Endothelial cell of umbilical vein (primary cell): ENCODE measurements around the gene BZW1. TPM values are rescaled to one million over a fixed set of nuclear protein-coding genes. Genes with fewer than 3 reads are reported as not detected.
A peak's percentile ranks its signal among the peaks of the same experiment; 100 is the strongest.

ENCODE experiments used
- BruUV-seq: library from RNA; stranded (reverse); fragments of 400-500 nt; replicated peaks from 2 replicates; lab custom pipeline; 2021; lab: Mats Ljungman, UMichigan
- CTCF ChIA-PET: fragments of 300-600, 350-600 bp; sonication (Branson Sonifier 250); formaldehyde crosslinking; loops from one replicate; lab custom pipeline; 2021; ENCODE audit warnings: antibody characterized with exemption, inconsistent platforms; lab: Charles Lee
- POLR2A ChIA-PET: fragments of 300-600, 350-600 bp; sonication (Branson Sonifier 250); formaldehyde crosslinking; loops from one replicate; lab custom pipeline; 2021; ENCODE audit warnings: antibody characterized with exemption, inconsistent platforms; lab: Charles Lee
- DNase-seq: peaks from one replicate; pipeline ENCODE4 v3.0.0-alpha.2; 2011; ENCODE audit warnings: low read depth, low spot score
- FAIRE-seq: peaks from 2 replicates; lab custom pipeline; 2011; peaks lifted over from hg19 to GRCh38; lab: Jason Lieb, UNC
- H2AFZ ChIP-seq: 2 replicates; pipeline ENCODE4 v1.6.0; 2012; ENCODE audit warnings: low read depth, low read length, control low read depth, inconsistent platforms
- H3K27ac ChIP-seq: 2 replicates; pipeline ENCODE4 v1.5.1; 2011; ENCODE audit warnings: low read depth, mild to moderate bottlenecking, control low read depth, low read length, moderate library complexity; ENCODE audit not compliant: insufficient read depth
- H3K27me3 ChIP-seq, 2 experiments: 2 replicates each; pipeline versions ENCODE4 v1.6.0 to v1.6.1; 2011; ENCODE audit warnings: low read length in 2 of 2, mixed read lengths in 1 of 2; ENCODE audit not compliant: control insufficient read depth in 2 of 2, insufficient read depth in 2 of 2
- H3K36me3 ChIP-seq, 2 experiments: 2 replicates in 1 of 2; 3 replicates in 1 of 2; pipeline ENCODE4 v1.5.1; 2011; ENCODE audit warnings: low read length in 2 of 2, mild to moderate bottlenecking in 1 of 2, moderate library complexity in 1 of 2; ENCODE audit not compliant: control insufficient read depth in 2 of 2, insufficient read depth in 2 of 2; ENCODE audit errors: extremely low read depth in 1 of 2
- H3K4me1 ChIP-seq: 3 replicates; pipeline ENCODE4 v1.5.1; 2011; ENCODE audit warnings: mild to moderate bottlenecking, low read length; ENCODE audit not compliant: control insufficient read depth, insufficient read depth; ENCODE audit errors: extremely low read depth
- H3K4me2 ChIP-seq: 2 replicates; pipeline ENCODE4 v1.6.1; 2011; ENCODE audit warnings: low read length, control low read depth, mixed read lengths; ENCODE audit not compliant: insufficient read depth
- H3K4me3 ChIP-seq, 3 experiments: fragments of 200-600 bp in 1 of 3; sonication (generic), shearing (Covaris generic) in 1 of 3; replicated peaks in 1 of 3; 2 replicates each; pipeline ENCODE4 v1.5.1; 2011 to 2016; ENCODE audit warnings: control low read depth in 3 of 3, low read length in 3 of 3, mild to moderate bottlenecking in 2 of 3, inconsistent platforms in 1 of 3, low read depth in 1 of 3, moderate library complexity in 1 of 3; ENCODE audit not compliant: insufficient read depth in 1 of 3
- H3K79me2 ChIP-seq: 2 replicates; pipeline ENCODE4 v1.6.0; 2012; ENCODE audit warnings: low read length, inconsistent platforms; ENCODE audit not compliant: control insufficient read depth, insufficient read depth
- H3K9ac ChIP-seq: replicated peaks from 2 replicates; pipeline ENCODE3; 2011; ENCODE audit warnings: low read length, control low read depth; ENCODE audit not compliant: insufficient read depth; ENCODE audit errors: extremely low read depth
- H3K9me1 ChIP-seq: replicated peaks from 3 replicates; pipeline ENCODE4 v1.6.0; 2011; ENCODE audit warnings: mild to moderate bottlenecking, low read length; ENCODE audit not compliant: control insufficient read depth, insufficient read depth; ENCODE audit errors: extremely low read depth
- H3K9me3 ChIP-seq: replicated peaks from 2 replicates; pipeline ENCODE4 v1.5.1; 2012; ENCODE audit warnings: low read length, inconsistent platforms; ENCODE audit not compliant: control insufficient read depth, insufficient read depth
- H4K20me1 ChIP-seq: replicated peaks from 2 replicates; pipeline ENCODE3; 2011; ENCODE audit warnings: mild to moderate bottlenecking, low read length; ENCODE audit not compliant: control insufficient read depth, insufficient read depth; ENCODE audit errors: extremely low read depth
- POLR2A ChIP-seq: IDR thresholded peaks from 2 replicates; pipeline ENCODE4 v1.6.1; 2012; ENCODE audit warnings: low read depth, mild to moderate bottlenecking, control low read depth, low read length
- POLR2AphosphoS5 ChIP-seq: IDR thresholded peaks from 2 replicates; pipeline ENCODE4 v1.6.1; 2012; ENCODE audit warnings: low read depth, mild to moderate bottlenecking, control low read depth, low read length, moderate library complexity; ENCODE audit not compliant: insufficient read depth
- dilution Hi-C: fragments of 300-500 bp; cut with MboI; formaldehyde crosslinking; loops from one replicate; pipeline ENCODE4 v1.15.0; 2019; ENCODE audit warnings: low sequenced_read_pairs; ENCODE audit not compliant: extremely low pct_ligation_motif_present
- intact Hi-C: fragments of 100-400 bp; cut with micrococcal nuclease; formaldehyde crosslinking; loops from one replicate; pipeline ENCODE4 v1.10.0; 2022
- polyA plus RNA-seq, 4 experiments: library from polyadenylated mRNA; depleted of rRNA in 3 of 4; stranded (reverse) in 3 of 4; unstranded in 1 of 4; fragments of >200 nt; gene quantifications; 2 replicates each; pipeline versions ENCODE4 v1.2.1 to v1.2.3, GENCODE V29; 2011 to 2012; ENCODE audit warnings: missing spikeins in 1 of 4
- total RNA-seq: library from RNA; stranded (reverse); gene quantifications from 2 replicates; pipeline ENCODE4 v1.2.3, GENCODE V29; 2021
- TF ChIP-seq, protein P1 (sequence below), 2 donors: IDR thresholded peaks; 1 replicate in 1 of 2; 2 replicates in 1 of 2; pipeline ENCODE4 v1.5.1; 2011; ENCODE audit warnings: low read length in 2 of 2, mild to moderate bottlenecking in 2 of 2, moderate library complexity in 2 of 2, control low read depth in 1 of 2, inconsistent platforms in 1 of 2, low read depth in 1 of 2; ENCODE audit not compliant: insufficient read depth in 1 of 2; ENCODE audit errors: extremely low read depth in 1 of 2
- TF ChIP-seq, protein P2 (sequence below): IDR thresholded peaks from 2 replicates; pipeline ENCODE4 v1.6.1; 2011; ENCODE audit not compliant: insufficient read depth, insufficient read length

The BZW1 gene
- total and polyA plus RNA-seq, 2 donors (not counting 3 experiments of a cell fraction or from before 2014, with no cell fraction given): 174 to 353 TPM

DNA sequence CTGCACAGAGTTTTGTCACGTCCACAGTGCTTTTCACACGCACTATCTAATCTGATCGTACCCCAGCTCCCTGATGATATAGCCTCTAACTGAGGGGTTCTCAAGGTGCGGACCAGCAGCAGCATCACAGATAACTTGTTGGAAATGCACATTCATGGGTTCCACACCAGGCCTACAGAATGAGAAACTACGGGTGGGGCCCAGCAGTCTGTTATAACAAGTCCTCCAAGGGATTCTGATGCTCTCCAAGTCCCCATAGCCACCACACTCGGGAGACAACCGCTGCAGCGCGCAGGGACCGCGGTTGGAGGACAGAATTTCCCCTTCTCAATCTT is 745 bp upstream of the BZW1 start:
- BruUV-seq: TSS peak; percentile 77
- dilution Hi-C loops: no loop called here

DNA sequence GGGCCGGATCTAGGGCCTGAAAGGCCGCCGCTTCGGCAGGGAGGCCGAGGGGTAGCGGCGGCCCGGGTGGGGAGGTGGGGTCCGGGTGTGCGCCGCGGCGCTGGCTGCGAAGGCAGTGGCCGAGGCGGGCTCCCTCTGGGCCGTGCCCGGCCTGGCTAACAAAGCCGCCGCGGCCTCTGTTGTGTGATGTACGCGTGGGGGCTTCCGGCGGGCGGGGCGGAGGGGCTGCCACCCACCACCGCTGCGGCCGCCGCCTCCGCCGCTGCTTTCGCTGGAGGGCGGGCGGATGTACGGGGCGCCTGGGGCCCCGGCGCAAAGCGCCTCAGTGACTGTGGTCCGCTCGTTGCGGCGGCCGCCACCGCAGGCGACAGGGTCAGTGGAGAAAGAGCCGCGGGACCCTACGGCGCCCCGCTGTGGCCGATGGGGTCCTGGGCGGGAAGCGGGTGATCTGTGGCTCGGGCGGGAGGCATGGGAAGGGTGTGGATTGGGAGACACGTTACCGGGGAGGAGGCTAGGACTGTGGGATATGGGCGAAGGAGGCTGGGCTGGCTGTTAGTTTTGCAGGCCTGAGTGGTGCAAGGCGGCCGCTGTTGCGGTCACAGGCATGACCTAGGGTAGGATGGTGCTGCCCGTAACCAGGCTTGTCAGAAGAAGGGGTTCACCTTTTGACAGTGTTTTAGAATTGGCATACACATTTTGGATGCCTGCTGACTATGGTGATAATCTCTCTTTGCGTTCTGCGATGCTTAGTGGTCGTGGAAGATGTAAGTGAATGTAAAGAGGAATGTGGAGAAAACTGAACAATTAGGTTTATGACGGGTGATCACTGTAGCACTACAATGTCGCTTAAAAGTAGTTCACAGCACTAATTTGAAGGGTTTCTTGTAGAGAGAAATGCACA is 662 bp downstream of the BZW1 start:
- H4K20me1 ChIP-seq: peaks cover 13% of the 10 kb centered on the region
- no TSS peak for BruUV-seq
- dilution Hi-C loops: no loop called here
- H3K79me2 ChIP-seq: peaks cover 53% of the 10 kb centered on the region
- peak overlapping the region; percentile 98 for H3K27ac ChIP-seq
- H2AFZ ChIP-seq: peak overlapping the region; percentile 18
- H3K4me3 ChIP-seq: peak overlapping the region; percentile 76 to 99 (median 96)
- peaks cover 16 to 31% of the 10 kb centered on the region in 2 experiments for H3K36me3 ChIP-seq
- no peak for FAIRE-seq
- H3K27me3 ChIP-seq: no peaks in the 10 kb centered on the region
- H3K9me1 ChIP-seq: no peaks in the 10 kb centered on the region
- H3K4me1 ChIP-seq: peaks cover 34% of the 10 kb centered on the region
- intact Hi-C loops: loop anchor here (1.0 to 5.0 kb wide), 2 partner anchors 99 to 830 kb away; no protein-coding TSS in a partner anchor
- peak overlapping the region; percentile 100 for H3K4me2 ChIP-seq
- H3K9ac ChIP-seq: peak overlapping the region; percentile 99
- H3K9me3 ChIP-seq: no peaks in the 10 kb centered on the region
- ChIA-PET CTCF (interaction anchor here (1.4 to 3.0 kb wide), 3 partner anchors 47 to 99 kb away, joined by 3 to 18 read pairs (median 10); no protein-coding TSS in a partner anchor), POLR2A (no interaction called here)
- no peak for TF ChIP-seq POLR2AphosphoS5
- TF ChIP-seq, protein P1, sequence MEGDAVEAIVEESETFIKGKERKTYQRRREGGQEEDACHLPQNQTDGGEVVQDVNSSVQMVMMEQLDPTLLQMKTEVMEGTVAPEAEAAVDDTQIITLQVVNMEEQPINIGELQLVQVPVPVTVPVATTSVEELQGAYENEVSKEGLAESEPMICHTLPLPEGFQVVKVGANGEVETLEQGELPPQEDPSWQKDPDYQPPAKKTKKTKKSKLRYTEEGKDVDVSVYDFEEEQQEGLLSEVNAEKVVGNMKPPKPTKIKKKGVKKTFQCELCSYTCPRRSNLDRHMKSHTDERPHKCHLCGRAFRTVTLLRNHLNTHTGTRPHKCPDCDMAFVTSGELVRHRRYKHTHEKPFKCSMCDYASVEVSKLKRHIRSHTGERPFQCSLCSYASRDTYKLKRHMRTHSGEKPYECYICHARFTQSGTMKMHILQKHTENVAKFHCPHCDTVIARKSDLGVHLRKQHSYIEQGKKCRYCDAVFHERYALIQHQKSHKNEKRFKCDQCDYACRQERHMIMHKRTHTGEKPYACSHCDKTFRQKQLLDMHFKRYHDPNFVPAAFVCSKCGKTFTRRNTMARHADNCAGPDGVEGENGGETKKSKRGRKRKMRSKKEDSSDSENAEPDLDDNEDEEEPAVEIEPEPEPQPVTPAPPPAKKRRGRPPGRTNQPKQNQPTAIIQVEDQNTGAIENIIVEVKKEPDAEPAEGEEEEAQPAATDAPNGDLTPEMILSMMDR (IDR thresholded peaks at IDR 0.05; ENCODE audit: extremely low read depth in 1 of 2, insufficient read depth in 1 of 2, low read depth in 1 of 2, low read length in 2 of 2): peak; percentile 66 to 78
- TF ChIP-seq POLR2A: peak; percentile 41
- TF ChIP-seq, protein P2, sequence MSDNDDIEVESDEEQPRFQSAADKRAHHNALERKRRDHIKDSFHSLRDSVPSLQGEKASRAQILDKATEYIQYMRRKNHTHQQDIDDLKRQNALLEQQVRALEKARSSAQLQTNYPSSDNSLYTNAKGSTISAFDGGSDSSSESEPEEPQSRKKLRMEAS: no peak
- peak; percentile 70 for DNase-seq

More for the DNA sequence above, 745 bp upstream of the BZW1 start:
- Histone ChIP-seq H3K4me3 (peak overlapping the region; percentile 41 to 76 (median 65)), H3K79me2 (peaks cover 43% of the 10 kb centered on the region), H3K9me1 (no peaks in the 10 kb centered on the region), H3K27me3 (no peaks in the 10 kb centered on the region), H2AFZ (peak overlapping the region; percentile 27), H3K27ac (peak overlapping the region; percentile 77), H3K36me3 (peaks cover 8 to 17% of the 10 kb centered on the region in 2 experiments), H3K9ac (peak overlapping the region; percentile 79), H3K4me1 (peaks cover 34% of the 10 kb centered on the region), H3K4me2 (peak overlapping the region; percentile 93), H3K9me3 (no peaks in the 10 kb centered on the region), H4K20me1 (peaks cover 10% of the 10 kb centered on the region)
- POLR2A ChIA-PET: interaction anchor here (0.6 to 0.8 kb wide), 2 partner anchors 24 to 56 kb away, joined by 3 read pairs; no protein-coding TSS in a partner anchor
- DNase-seq (no peak), FAIRE-seq (no peak)
- CTCF ChIA-PET: interaction anchor here (0.6 to 3.1 kb wide), 3 partner anchors 75 to 108 kb away, joined by 3 to 16 read pairs (median 7); no protein-coding TSS in a partner anchor
- peak; percentile 23 for TF ChIP-seq POLR2AphosphoS5
- peak; percentile 78 for TF ChIP-seq POLR2A
- TF ChIP-seq, protein P2: no peak
- intact Hi-C loops: loop anchor here (1.0 to 5.0 kb wide), 7 partner anchors 24 to 829 kb away; partner anchors contain the start of genes CLK1, NIF3L1 and PPIL3
